ENCODE data around the gene S100A6.

Gene S100A6

DNA sequence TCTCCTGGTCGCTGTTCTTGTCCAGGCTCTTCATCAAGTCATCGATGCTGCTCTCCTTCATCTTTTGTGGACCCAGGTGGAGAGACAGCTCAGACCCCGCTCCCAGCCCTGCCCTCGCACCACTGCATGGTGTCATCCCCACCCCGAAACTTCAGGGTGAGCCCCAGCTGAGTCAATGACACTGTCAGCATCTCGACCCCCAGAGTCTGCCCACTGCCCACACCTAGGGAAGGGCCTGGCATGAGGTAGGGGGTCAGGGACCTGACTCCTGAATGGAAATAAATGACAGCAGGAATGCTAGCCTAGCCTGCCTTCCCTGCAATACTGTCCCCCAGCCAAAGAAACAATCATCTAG, 1.6 kb upstream of the S100A6 start:
- Histone ChIP-seq H3K36me3 (no peaks in the 10 kb centered on the region), H3K4me1 (peaks cover 39% of the 10 kb centered on the region), H3K4me3 (ENCODE audit: low read depth, low read length) (no peak overlapping the region), H3K9me3 (no peaks in the 10 kb centered on the region), H3K27me3 (no peaks in the 10 kb centered on the region)
- DNase-seq: no peak
- TF ChIP-seq, protein P1, sequence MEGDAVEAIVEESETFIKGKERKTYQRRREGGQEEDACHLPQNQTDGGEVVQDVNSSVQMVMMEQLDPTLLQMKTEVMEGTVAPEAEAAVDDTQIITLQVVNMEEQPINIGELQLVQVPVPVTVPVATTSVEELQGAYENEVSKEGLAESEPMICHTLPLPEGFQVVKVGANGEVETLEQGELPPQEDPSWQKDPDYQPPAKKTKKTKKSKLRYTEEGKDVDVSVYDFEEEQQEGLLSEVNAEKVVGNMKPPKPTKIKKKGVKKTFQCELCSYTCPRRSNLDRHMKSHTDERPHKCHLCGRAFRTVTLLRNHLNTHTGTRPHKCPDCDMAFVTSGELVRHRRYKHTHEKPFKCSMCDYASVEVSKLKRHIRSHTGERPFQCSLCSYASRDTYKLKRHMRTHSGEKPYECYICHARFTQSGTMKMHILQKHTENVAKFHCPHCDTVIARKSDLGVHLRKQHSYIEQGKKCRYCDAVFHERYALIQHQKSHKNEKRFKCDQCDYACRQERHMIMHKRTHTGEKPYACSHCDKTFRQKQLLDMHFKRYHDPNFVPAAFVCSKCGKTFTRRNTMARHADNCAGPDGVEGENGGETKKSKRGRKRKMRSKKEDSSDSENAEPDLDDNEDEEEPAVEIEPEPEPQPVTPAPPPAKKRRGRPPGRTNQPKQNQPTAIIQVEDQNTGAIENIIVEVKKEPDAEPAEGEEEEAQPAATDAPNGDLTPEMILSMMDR (IDR thresholded peaks at IDR 0.05; ENCODE audit: low read depth, low read length): no peak

DNA sequence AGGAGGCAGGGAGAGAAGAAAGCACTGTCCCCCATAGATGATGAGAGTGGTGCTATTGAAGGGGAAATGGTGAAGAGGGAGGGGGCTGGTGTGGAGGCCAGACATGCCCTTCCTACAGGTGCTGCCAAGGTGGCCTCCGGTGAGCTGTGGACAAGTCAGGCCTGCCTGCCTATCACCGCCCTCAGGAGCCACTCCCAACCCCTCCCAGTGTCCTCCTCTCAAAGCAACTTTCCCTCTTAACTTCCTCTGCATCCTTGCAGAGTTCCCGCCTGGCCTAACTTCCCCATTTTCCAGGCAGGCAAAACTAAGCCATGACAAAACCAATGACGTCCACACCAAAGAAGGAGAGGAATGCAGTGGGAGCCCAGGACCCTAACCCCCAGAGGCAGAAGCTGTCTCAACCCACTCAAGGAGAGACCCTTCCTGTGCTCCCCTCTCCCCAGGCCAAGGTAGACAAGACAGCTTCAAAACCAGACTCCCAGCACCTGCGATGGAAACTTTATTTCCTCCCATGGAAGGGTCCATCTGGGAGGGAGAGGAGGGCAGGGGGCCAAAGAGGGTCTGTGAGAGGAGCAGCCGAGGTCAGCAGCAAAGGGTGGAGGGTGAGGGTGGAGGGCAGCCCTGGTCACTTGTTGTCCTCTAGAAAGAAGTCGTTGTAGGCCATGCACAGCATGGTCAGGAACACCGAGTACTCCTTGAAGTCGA, 1.0 kb upstream of the S100A6 start:
- Histone ChIP-seq H3K9me3 (no peaks in the 10 kb centered on the region), H3K36me3 (no peaks in the 10 kb centered on the region), H3K27me3 (no peaks in the 10 kb centered on the region), H3K4me1 (peaks cover 39% of the 10 kb centered on the region), H3K4me3 (ENCODE audit: low read depth, low read length) (peak overlapping the region; percentile 74)
- DNase-seq: no peak
- TF ChIP-seq, protein P1 (IDR thresholded peaks at IDR 0.05; ENCODE audit: low read depth, low read length): no peak

DNA sequence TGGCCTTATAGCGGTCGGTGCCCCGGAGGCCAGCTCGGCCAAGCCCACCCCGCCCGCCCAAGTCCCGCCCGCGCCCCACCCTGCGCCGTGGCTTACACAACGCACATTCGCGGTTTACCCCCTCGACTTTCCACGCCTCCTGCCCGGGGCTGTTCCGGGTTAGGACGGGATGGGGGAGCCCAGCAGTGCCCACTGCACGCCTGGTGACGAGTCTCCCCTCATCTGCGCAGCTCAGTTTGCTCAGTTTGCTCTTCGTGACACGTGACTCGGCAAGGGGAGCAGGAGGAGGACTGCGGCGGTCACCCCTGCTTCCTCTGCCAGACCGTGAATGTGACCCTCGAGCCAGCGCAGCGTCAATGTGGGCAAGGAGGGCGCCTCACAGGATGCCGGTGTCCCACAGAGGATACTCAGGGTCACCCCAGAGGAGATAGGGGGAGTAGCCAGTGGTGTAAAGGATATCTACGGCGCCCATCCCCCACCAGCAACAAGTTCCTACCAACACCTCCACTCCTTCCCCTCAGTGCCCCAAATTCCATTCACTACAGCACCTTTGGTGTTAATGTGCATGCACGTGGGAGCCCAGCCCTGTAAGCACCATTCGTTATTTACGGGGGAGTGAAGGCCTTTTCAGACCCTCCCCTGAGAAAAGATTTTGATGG, 350 bp upstream of the S100A6 start:
- Histone ChIP-seq H3K36me3 (no peaks in the 10 kb centered on the region), H3K4me1 (peaks cover 39% of the 10 kb centered on the region), H3K27me3 (no peaks in the 10 kb centered on the region), H3K9me3 (no peaks in the 10 kb centered on the region), H3K4me3 (ENCODE audit: low read depth, low read length) (peak overlapping the region; percentile 74)
- TF ChIP-seq, protein P1 (IDR thresholded peaks at IDR 0.05; ENCODE audit: low read depth, low read length): no peak
- peak; percentile 78 for DNase-seq

DNA sequence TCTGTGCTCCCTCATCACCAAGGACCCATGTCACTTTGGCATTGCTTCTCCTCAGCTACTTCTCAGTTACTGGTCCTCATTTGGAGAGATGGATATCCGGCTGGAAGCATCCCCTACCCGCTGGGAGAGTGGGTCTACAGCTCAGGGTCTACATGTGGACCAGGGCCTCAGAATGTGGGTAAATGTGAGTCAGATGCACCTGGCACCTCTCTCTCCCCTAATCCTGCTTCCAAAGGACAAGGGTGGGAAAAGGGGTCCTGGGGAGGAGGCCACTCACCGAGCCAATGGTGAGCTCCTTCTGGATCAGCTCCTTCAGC, 908 bp downstream of the S100A6 start:
- no peaks in the 10 kb centered on the region for H3K27me3 ChIP-seq
- H3K36me3 ChIP-seq: no peaks in the 10 kb centered on the region
- TF ChIP-seq, protein P1 (IDR thresholded peaks at IDR 0.05; ENCODE audit: low read depth, low read length): no peak
- peak overlapping the region; percentile 74 for H3K4me3 ChIP-seq (ENCODE audit: low read depth, low read length)
- no peak for DNase-seq
- peaks cover 39% of the 10 kb centered on the region for H3K4me1 ChIP-seq
- H3K9me3 ChIP-seq: no peaks in the 10 kb centered on the region

DNA sequence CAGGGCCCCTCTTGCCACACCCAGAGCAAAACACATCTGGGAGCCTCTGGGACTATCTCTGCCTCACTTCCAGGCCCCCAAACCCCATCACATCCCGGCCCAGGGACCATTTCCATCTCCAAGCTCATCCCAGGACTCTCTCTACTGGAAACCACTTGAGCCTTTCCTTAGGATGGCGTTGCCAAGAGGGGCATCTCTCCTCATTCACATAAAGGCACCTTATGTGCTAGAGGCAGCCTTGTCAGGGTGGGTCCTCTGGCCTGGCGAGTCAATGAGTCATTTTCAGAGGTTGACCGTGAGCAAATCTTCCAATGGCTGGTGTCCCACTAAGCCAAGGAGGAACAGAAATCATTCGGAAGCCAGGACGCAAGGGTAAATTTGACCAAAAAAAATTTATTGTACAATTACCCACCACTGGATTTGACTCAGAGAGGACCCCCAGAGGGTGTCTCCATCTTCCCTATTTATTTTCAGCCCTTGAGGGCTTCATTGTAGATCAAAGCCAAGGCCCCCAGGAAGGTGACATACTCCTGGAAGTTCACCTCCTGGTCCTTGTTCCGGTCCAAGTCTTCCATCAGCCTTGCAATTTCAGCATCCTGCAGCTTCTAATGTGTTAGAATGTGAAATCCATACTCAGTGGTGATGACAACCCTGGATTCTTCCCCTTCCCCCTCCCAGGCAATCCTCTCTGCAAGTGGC, 1.4 kb downstream of the S100A6 start:
- Histone ChIP-seq H3K4me1 (peaks cover 39% of the 10 kb centered on the region), H3K27me3 (no peaks in the 10 kb centered on the region), H3K4me3 (ENCODE audit: low read depth, low read length) (peak overlapping the region; percentile 74), H3K36me3 (no peaks in the 10 kb centered on the region), H3K9me3 (no peaks in the 10 kb centered on the region)
- TF ChIP-seq, protein P1 (IDR thresholded peaks at IDR 0.05; ENCODE audit: low read depth, low read length): no peak
- no peak for DNase-seq
